Subcutaneous abdominal adipose tissue (tissue), 5 donors: ENCODE results near the gene MADD.

ENCODE experiments used
- H3K27ac ChIP-seq: one replicate; pipeline ENCODE4 v1.7.0; 2013; ENCODE audit warnings: low read depth, mild to moderate bottlenecking, inconsistent platforms, low read length, moderate library complexity
- H3K27me3 ChIP-seq, 5 donors: one replicate each; pipeline ENCODE4 v1.7.0; 2013; ENCODE audit warnings: low read length in 5 of 5, inconsistent platforms in 1 of 5; ENCODE audit not compliant: control insufficient read depth in 5 of 5, insufficient read depth in 4 of 5
- H3K36me3 ChIP-seq, 5 donors: one replicate each; pipeline ENCODE4 v1.7.0; 2013; ENCODE audit warnings: low read length in 5 of 5; ENCODE audit not compliant: control insufficient read depth in 5 of 5, insufficient read depth in 5 of 5
- H3K4me1 ChIP-seq, 5 donors: one replicate each; pipeline ENCODE4 v1.7.0; 2013; ENCODE audit warnings: low read length in 5 of 5, mild to moderate bottlenecking in 3 of 5, moderate library complexity in 1 of 5; ENCODE audit not compliant: control insufficient read depth in 5 of 5, insufficient read depth in 5 of 5
- H3K4me3 ChIP-seq, 5 donors: one replicate each; pipeline ENCODE4 v1.7.0; 2013; ENCODE audit warnings: low read length in 5 of 5, low read depth in 1 of 5
- H3K9ac ChIP-seq, 5 donors: one replicate each; pipeline ENCODE4 v1.7.0; 2013; ENCODE audit warnings: low read length in 5 of 5, mild to moderate bottlenecking in 4 of 5, moderate library complexity in 3 of 5
- H3K9me3 ChIP-seq, 5 donors: one replicate each; pipeline ENCODE4 v1.7.0; 2013; ENCODE audit warnings: low read length in 5 of 5; ENCODE audit not compliant: control insufficient read depth in 5 of 5
- donor health status: healthy.
- donor health status: healthy.
- donor health status: healthy.
- donor health status: healthy.
- donor health status: healthy.

MADD gene

DNA sequence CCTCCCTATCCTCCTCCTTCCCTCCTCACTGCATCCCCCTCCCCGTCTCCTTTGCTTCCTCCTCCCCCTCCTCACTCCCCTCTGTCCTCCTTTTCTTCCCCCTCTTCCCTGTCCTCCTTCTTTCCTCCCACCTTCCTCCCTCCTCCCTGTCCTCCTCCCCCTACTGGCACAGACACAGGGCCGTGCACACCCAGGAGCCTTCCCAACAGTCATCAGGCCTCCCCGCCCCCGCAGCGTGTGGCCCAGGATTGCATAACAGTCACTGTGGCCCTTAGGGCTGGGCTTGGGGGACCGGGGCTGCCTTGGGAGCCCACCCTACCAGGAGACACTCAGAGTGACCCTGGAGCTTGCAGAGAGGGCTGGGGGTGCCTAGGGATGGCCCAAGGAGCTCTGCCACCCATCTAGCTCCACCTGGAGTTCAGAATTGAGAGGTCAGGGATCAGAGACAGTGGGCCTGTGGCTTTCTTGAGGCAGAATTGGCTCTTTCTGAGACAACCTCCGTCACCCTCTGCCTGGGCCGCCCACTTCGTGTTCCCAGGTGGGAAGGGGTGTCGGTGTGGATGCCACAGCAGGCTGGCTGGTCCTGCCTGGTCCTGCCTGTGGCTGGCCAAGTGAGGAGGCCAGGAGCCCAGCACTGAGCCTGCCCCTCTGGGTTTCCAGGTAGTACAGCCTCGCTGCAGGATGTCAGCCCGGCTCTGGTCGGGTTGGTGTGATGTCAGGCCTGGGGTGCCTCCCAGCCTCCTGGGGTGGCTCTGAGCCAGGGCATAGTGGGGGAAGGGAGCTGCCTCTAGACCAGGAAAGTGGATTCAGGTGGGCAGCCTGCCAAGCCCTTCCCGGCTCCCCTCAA lies 106.8 kb downstream of the MADD start:
- H3K27ac ChIP-seq, result peak overlapping the region; percentile 72
- peaks cover 0 to 30% (median 6%) of the 10 kb centered on the region in 5 donors for H3K4me1 ChIP-seq
- no peaks in the 10 kb centered on the region for H3K9me3 ChIP-seq
- H3K36me3 ChIP-seq, result no peaks in the 10 kb centered on the region
- no peaks in the 10 kb centered on the region for H3K27me3 ChIP-seq
- H3K4me3 ChIP-seq, result peak overlapping the region; percentile 51 to 63 (median 54)
- H3K9ac ChIP-seq, result peak overlapping the region in 4 of 5 donors; percentile 30 to 81 (median 71)

DNA sequence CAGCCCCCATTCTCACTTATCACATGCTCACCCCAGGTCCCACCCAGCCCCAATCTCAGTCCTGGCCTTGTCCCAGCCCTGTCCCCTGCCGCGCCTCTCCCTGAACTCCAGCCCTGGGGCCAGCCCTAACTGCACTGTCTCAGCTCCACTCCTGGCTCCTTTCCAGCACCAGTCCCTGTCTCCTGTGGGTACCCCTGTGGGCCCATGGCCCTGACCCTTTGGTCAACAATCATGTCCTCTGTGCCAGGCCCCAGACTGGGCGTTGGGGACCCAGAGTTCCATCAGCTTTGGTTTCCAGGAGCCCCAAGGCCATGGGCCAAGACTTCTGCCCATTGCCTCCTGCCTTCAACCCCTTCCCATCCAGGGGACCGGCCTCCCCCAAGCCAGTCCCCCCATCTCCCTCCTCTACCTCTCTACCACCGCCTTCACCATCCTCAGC lies 107.7 kb downstream of the MADD start:
- peaks cover 0 to 35% (median 10%) of the 10 kb centered on the region in 5 donors for H3K4me1 ChIP-seq
- no peaks in the 10 kb centered on the region for H3K9me3 ChIP-seq
- H3K27me3 ChIP-seq, result no peaks in the 10 kb centered on the region
- H3K9ac ChIP-seq, result peak overlapping the region in 4 of 5 donors; percentile 30 to 81 (median 71)
- no peak overlapping the region for H3K27ac ChIP-seq
- H3K36me3 ChIP-seq, result no peaks in the 10 kb centered on the region
- peak overlapping the region; percentile 50 to 63 (median 52) for H3K4me3 ChIP-seq

DNA sequence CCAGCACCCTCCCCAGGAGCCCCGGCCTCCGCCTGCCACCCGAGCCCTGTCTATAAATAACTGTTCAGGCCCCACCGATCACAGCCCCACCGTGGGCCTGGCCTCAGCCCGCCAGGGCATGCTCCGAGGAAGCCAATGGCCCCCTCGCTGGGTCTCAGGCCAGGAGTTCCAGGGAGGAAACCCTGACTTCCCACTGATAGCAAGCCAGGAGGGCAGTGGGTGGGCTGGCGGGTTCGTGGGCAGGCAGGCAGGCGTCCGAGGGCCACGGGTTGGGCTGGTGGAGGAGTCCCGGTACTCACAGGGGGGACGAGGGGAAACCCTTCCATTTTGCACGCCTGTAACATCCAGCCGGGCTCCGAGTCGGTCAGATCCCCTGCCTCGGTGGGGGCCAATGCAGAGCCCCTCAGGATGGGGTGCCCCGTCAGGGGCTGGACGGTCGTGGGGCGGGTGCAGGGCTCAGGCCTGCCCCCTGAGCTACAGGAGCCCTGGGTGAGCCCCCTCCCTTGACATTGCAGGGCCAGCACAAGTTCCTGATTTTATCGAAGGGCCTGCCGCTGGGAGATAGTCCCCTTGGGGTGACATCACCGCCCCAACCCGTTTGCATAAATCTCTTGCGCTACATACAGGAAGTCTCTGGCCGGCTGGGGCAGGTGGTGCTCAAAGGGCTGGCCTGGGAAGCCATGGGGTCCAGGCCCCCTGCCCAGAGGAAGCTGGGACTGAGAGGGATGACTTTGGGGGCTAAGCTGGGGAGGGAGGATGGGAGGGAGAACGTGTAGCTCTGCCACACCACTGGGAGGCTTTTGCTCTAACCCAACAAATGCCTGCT lies 108.3 kb downstream of the MADD start, which contains the start of gene SPI1:
Gene SPI1 (minus strand): TSS at position 538 of the 826 bp plus-strand sequence. CDS start 194 bp downstream, at position 344.
- peaks cover 0 to 42% (median 11%) of the 10 kb centered on the region in 5 donors for H3K4me1 ChIP-seq
- peak within 1 kb of the TSS; percentile 50 to 63 (median 52) for H3K4me3 ChIP-seq
- no peak within 1 kb of the TSS for H3K27ac ChIP-seq
- H3K9me3 ChIP-seq, result no peaks in the 10 kb centered on the region
- no peaks in the 10 kb centered on the region for H3K27me3 ChIP-seq
- peak within 1 kb of the TSS in 4 of 5 donors; percentile 30 to 81 (median 71) for H3K9ac ChIP-seq
- no peaks in the 10 kb centered on the region for H3K36me3 ChIP-seq

DNA sequence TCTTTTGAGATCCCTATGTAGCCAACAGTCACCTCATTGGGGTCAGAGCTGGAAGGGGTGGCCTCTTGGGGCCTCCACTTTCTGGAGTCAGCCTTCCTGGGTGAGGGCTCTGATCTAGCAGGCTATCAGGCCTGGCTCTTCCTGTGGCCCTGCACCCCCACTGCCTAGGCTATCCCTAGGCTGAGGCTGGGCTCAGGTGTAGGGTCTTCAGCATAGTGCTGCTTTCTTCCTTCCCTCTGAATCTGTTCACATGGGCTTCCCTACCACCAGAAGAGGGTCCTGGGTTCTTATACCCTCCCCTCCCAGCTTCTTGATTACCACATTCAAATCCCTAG lies 108.9 kb downstream of the MADD start:
- H3K27me3 ChIP-seq, result no peaks in the 10 kb centered on the region
- no peak overlapping the region for H3K9ac ChIP-seq
- H3K36me3 ChIP-seq, result no peaks in the 10 kb centered on the region
- H3K4me1 ChIP-seq, result peaks cover 0 to 44% (median 15%) of the 10 kb centered on the region in 5 donors
- no peaks in the 10 kb centered on the region for H3K9me3 ChIP-seq
- H3K4me3 ChIP-seq, result peak overlapping the region in 1 of 5 donors; percentile 63
- H3K27ac ChIP-seq, result no peak overlapping the region

DNA sequence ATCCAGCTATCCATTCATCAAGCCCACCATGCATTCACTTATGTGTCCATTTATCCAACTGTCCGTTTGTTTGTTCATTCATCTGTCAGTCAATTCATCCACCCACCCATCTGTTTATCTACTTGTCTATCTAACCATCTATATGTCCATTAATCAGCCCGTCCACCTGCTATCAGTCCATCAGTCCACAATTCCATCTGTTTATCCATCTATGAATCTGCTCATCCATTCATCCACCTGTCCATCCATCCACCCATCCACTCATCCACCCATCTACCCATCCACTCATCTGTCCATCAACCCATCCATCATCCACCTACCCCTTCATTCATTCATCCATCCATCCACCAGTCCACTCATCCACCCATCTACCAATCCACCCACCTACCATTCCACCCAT lies 109.4 kb downstream of the MADD start:
- H3K27me3 ChIP-seq, result no peaks in the 10 kb centered on the region
- no peak overlapping the region for H3K4me3 ChIP-seq
- H3K36me3 ChIP-seq, result no peaks in the 10 kb centered on the region
- no peaks in the 10 kb centered on the region for H3K9me3 ChIP-seq
- H3K4me1 ChIP-seq, result peaks cover 0 to 40% (median 15%) of the 10 kb centered on the region in 5 donors
- no peak overlapping the region for H3K27ac ChIP-seq
- no peak overlapping the region for H3K9ac ChIP-seq
